WTC11 (cell line): ENCODE measurements around the gene RIPK1. TPM values are rescaled to one million over a fixed set of nuclear protein-coding genes. Genes with fewer than 3 reads are reported as not detected.

Experiments
- ATAC-seq: fragments of 200-7000 bp; cut with Tn5 transposase; 2 replicates; pipeline ENCODE4 v1.10.0; 2021; ENCODE audit warnings: mild to moderate bottlenecking, moderate library complexity
- CTCF ChIA-PET: fragments of 300-600 bp; sonication (Branson Sonifier 250); formaldehyde crosslinking; loops from one replicate; lab custom pipeline; 2021; ENCODE audit warnings: antibody characterized with exemption; lab: Charles Lee
- POLR2A ChIA-PET: fragments of 350-600 bp; sonication (Branson Sonifier 250); formaldehyde crosslinking; loops from one replicate; lab custom pipeline; 2021; ENCODE audit warnings: antibody characterized with exemption; lab: Charles Lee
- DNase-seq: peaks from one replicate; pipeline ENCODE4 v3.0.0; 2021; ENCODE audit warnings: low spot score
- H3K27ac Mint-ChIP-seq: 2 replicates; pipeline ENCODE4 v1.8.0; 2021; ENCODE audit warnings: mixed read lengths
- H3K27me3 Mint-ChIP-seq: 2 replicates; pipeline ENCODE4 v1.8.0; 2021; ENCODE audit warnings: low read depth, mild to moderate bottlenecking, moderate library complexity, mixed read lengths
- H3K36me3 Mint-ChIP-seq: 2 replicates; pipeline ENCODE4 v1.8.0; 2021; ENCODE audit warnings: mixed read lengths
- H3K4me1 Mint-ChIP-seq: 2 replicates; pipeline ENCODE4 v1.8.0; 2022; ENCODE audit warnings: mixed read lengths
- H3K4me3 Mint-ChIP-seq: 2 replicates; pipeline ENCODE4 v1.8.0; 2021; ENCODE audit warnings: mild to moderate bottlenecking, moderate library complexity, mixed read lengths
- H3K9me3 Mint-ChIP-seq: 2 replicates; pipeline ENCODE4 v1.8.0; 2021; ENCODE audit warnings: mixed read lengths
- AR ChIP-seq: fragments of 250-450 bp; sonication (Bioruptor Pico); IDR thresholded peaks from 2 replicates; pipeline ENCODE4 v1.9.0; 2021; ENCODE audit warnings: mild to moderate bottlenecking
- ATF3 ChIP-seq: sonication (generic); formaldehyde crosslinking; conservative IDR thresholded peaks from 2 replicates; pipeline ENCODE4 v1.8.1; 2022; ENCODE audit warnings: mild to moderate bottlenecking, missing genetic modification reagents
- CREB1 ChIP-seq: sonication (generic); formaldehyde crosslinking; IDR thresholded peaks from 2 replicates; pipeline ENCODE4 v1.8.0; 2023; ENCODE audit warnings: mild to moderate bottlenecking, missing genetic modification reagents
- CREM ChIP-seq: sonication (generic); formaldehyde crosslinking; IDR thresholded peaks from 2 replicates; pipeline ENCODE4 v1.8.1; 2022; ENCODE audit warnings: mild to moderate bottlenecking, missing genetic modification reagents, moderate library complexity
- E2F5 ChIP-seq: sonication (generic); formaldehyde crosslinking; IDR thresholded peaks from 2 replicates; pipeline ENCODE4 v1.8.1; 2022; ENCODE audit warnings: mild to moderate bottlenecking, moderate library complexity, missing genetic modification reagents
- ELF4 ChIP-seq: sonication (generic); formaldehyde crosslinking; IDR thresholded peaks from 2 replicates; pipeline ENCODE4 v1.8.1; 2022; ENCODE audit warnings: low read depth, mild to moderate bottlenecking, moderate library complexity, missing genetic modification reagents
- ETV6 ChIP-seq: sonication (generic); formaldehyde crosslinking; IDR thresholded peaks from 2 replicates; pipeline ENCODE4 v1.8.1; 2022; ENCODE audit warnings: mild to moderate bottlenecking, missing genetic modification reagents
- FOXK1 ChIP-seq: sonication (generic); formaldehyde crosslinking; IDR thresholded peaks from 2 replicates; pipeline ENCODE4 v1.8.0; 2022; ENCODE audit warnings: mild to moderate bottlenecking, moderate library complexity, missing genetic modification reagents
- GABPB1 ChIP-seq: sonication (generic); formaldehyde crosslinking; IDR thresholded peaks from 2 replicates; pipeline ENCODE4 v1.8.1; 2023; ENCODE audit warnings: mild to moderate bottlenecking, missing genetic modification reagents
- IRF1 ChIP-seq: sonication (generic); formaldehyde crosslinking; IDR thresholded peaks from 2 replicates; pipeline ENCODE4 v1.8.0; 2023; ENCODE audit warnings: missing genetic modification reagents
- PRRX2 ChIP-seq: fragments of 250-450 bp; sonication (Bioruptor Pico); IDR thresholded peaks from 2 replicates; pipeline ENCODE4 v1.8.0; 2021; ENCODE audit warnings: mild to moderate bottlenecking
- STAT6 ChIP-seq: sonication (generic); formaldehyde crosslinking; conservative IDR thresholded peaks from 2 replicates; pipeline ENCODE4 v1.8.1; 2023; ENCODE audit warnings: mild to moderate bottlenecking, low read depth, missing genetic modification reagents, moderate library complexity
- USF1 ChIP-seq: sonication (generic); formaldehyde crosslinking; IDR thresholded peaks from 2 replicates; pipeline ENCODE4 v1.8.0; 2022; ENCODE audit warnings: mild to moderate bottlenecking, missing genetic modification reagents
- ZBTB21 ChIP-seq: sonication (generic); formaldehyde crosslinking; IDR thresholded peaks from 2 replicates; pipeline ENCODE4 v1.8.1; 2023; ENCODE audit warnings: mild to moderate bottlenecking, missing genetic modification reagents, borderline replicate concordance
- ZNF121 ChIP-seq: sonication (generic); formaldehyde crosslinking; IDR thresholded peaks from 2 replicates; pipeline ENCODE4 v1.8.0; 2023; ENCODE audit warnings: missing genetic modification reagents
- total RNA-seq: library from RNA; stranded (reverse); gene quantifications from 3 replicates; pipeline ENCODE4 v1.2.3, GENCODE V29; 2021

Gene RIPK1
- total RNA-seq, 1 experiment from 2014 or later = 8.7 TPM

- H3K4me3 Mint-ChIP-seq = no peak overlapping the region
- no peak for TF ChIP-seq ETV6 (CRISPR knock-in tag)
- no peak for TF ChIP-seq ATF3
- no peak for TF ChIP-seq ZBTB21
- no peak for TF ChIP-seq FOXK1 (CRISPR knock-in tag)
- TF ChIP-seq, all 79 proteins: peak for 0
- POLR2A ChIA-PET = no interaction called here
- Mint-ChIP-seq H3K9me3 (peaks cover 5% of the 10 kb centered on the region), H3K27ac (peak overlapping the region; percentile 90; the same call in 1 of the 2 replicates), H3K36me3 (peaks cover 29% of the 10 kb centered on the region), H3K27me3 (no peaks in the 10 kb centered on the region; the same call in 1 of the 2 replicates), H3K4me1 (peaks cover 69% of the 10 kb centered on the region)
- ATAC-seq (no peak), DNase-seq (no peak)
- CTCF ChIA-PET = no interaction called here
Measured at GRCh38 chr6:3073382-3073781, 5.1 kb downstream of the RIPK1 start.

- peak overlapping the region; percentile 99 for H3K27ac Mint-ChIP-seq
- H3K27me3 Mint-ChIP-seq = no peaks in the 10 kb centered on the region
- H3K36me3 Mint-ChIP-seq = peaks cover 46% of the 10 kb centered on the region
- H3K4me3 Mint-ChIP-seq = peak overlapping the region; percentile 32
- peaks cover 54% of the 10 kb centered on the region for H3K4me1 Mint-ChIP-seq
- ATAC-seq (peak; percentile 27), DNase-seq (no peak)
- ChIA-PET POLR2A (interaction anchor here (0.6 kb wide), 1 partner anchor 88 kb away, joined by 5 read pairs; no protein-coding TSS in a partner anchor), CTCF (interaction anchor here (0.6 to 2.0 kb wide), 11 partner anchors 12 to 338 kb away, joined by 3 to 8 read pairs (median 3); partner anchors contain the start of genes NQO2 and SERPINB1)
- TF ChIP-seq AR (no peak), GABPB1 (no peak), ZNF121 (no peak), IRF1 (CRISPR knock-in tag) (no peak), PRRX2 (CRISPR knock-in tag) (no peak), CREB1 (no peak), USF1 (CRISPR knock-in tag) (no peak), ELF4 (CRISPR knock-in tag) (no peak), E2F5 (CRISPR knock-in tag) (no peak), STAT6 (no peak)
- peaks cover 7% of the 10 kb centered on the region for H3K9me3 Mint-ChIP-seq
Measured at GRCh38 chr6:3075772-3076113, 7.4 kb downstream of the RIPK1 start.

GRCh38 chr6:3076320-3076719 is 8.0 kb downstream of the RIPK1 start:
- ATAC-seq (no peak), DNase-seq (no peak)
- Mint-ChIP-seq H3K36me3 (peaks cover 49% of the 10 kb centered on the region), H3K27me3 (no peaks in the 10 kb centered on the region), H3K4me1 (peaks cover 54% of the 10 kb centered on the region), H3K27ac (peak overlapping the region; percentile 99), H3K4me3 (no peak overlapping the region), H3K9me3 (peaks cover 13% of the 10 kb centered on the region)
- POLR2A ChIA-PET = no interaction called here
- CTCF ChIA-PET = interaction anchor here (0.7 to 1.9 kb wide), 5 partner anchors 77 to 338 kb away, joined by 3 to 8 read pairs (median 3); partner anchors contain the start of gene NQO2
- peak; percentile 88 for TF ChIP-seq ZNF121
- no peak for TF ChIP-seq CREM
